Measurements from ENCODE around the gene BBC3. TPM values are rescaled to one million over a fixed set of nuclear protein-coding genes. Genes with fewer than 3 reads are reported as not detected.

The BBC3 gene
- total RNA-seq, 1 donor from 2014 or later = 14.9 TPM

- DNase-seq (ENCODE audit: low spot score in 2 of 2) = peak in 1 of 2 donors; percentile 92
These were observed 10.3 kb upstream of the BBC3 start for GRCh38 chr19:47240996-47241918.

DNA sequence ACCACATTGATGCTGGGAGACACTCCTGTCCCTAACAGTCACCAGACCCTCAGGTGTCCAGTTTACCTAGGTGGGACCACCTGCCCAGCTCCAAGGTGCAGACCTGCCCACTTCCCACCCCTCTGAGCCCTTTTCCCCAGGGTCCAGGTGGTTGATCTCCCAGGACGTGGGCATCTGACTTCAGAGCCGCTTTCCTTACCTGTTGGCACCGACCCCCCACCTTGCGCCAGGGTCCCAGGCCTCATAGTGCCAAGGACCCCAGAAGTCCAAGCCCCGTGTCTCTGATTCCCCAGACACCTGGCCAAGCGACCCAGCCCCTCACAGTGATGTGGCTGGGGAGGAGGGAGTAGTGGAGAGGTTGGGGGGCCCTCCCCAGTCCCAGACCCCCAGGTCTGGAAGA, 9.6 kb upstream of the BBC3 start:
- no peak for DNase-seq (ENCODE audit: low spot score in 2 of 2)
- Histone ChIP-seq H3K9me3 (no peaks in the 10 kb centered on the region), H3K27ac (peak overlapping the region; percentile 10 to 85), H3K36me3 (no peaks in the 10 kb centered on the region), H3K4me1 (peaks cover 27 to 35% of the 10 kb centered on the region in 2 donors), H3K27me3 (no peaks in the 10 kb centered on the region), H3K4me3 (peak overlapping the region in 1 of 2 donors; percentile 45)
- no peak for TF ChIP-seq CTCF (IDR thresholded peaks at IDR 0.05)
- intact Hi-C loops (cut with DNase I) = loop anchor here (5.0 to 10.0 kb wide), 2 partner anchors 388 to 616 kb away; partner anchors contain the start of genes AP2S1 and PTGIR

More at GRCh38 chr19:47240996-47241918, 10.3 kb upstream of the BBC3 start:
- no peaks in the 10 kb centered on the region for H3K27me3 ChIP-seq
- H3K9me3 ChIP-seq = no peaks in the 10 kb centered on the region
- no peaks in the 10 kb centered on the region for H3K36me3 ChIP-seq
- TF ChIP-seq CTCF (IDR thresholded peaks at IDR 0.05) = no peak
- H3K4me3 ChIP-seq = peak overlapping the region in 1 of 2 donors; percentile 45
- peaks cover 27 to 35% of the 10 kb centered on the region in 2 donors for H3K4me1 ChIP-seq
- H3K27ac ChIP-seq = peak overlapping the region; percentile 10 to 85
- intact Hi-C loops (cut with DNase I) = loop anchor here (5.0 to 10.0 kb wide), 2 partner anchors 389 to 616 kb away; partner anchors contain the start of genes AP2S1 and PTGIR

- Histone ChIP-seq H3K27me3 (no peaks in the 10 kb centered on the region), H3K36me3 (no peaks in the 10 kb centered on the region), H3K27ac (peak overlapping the region; percentile 59 to 85), H3K4me3 (peak overlapping the region; percentile 49 to 64), H3K9me3 (no peaks in the 10 kb centered on the region), H3K4me1 (peaks cover 27 to 34% of the 10 kb centered on the region in 2 donors)
- intact Hi-C loops (cut with DNase I) = loop anchor here (1.0 to 10.0 kb wide), 4 partner anchors 8 to 615 kb away; partner anchors contain the start of genes AP2S1, BBC3 and PTGIR
- no peak for TF ChIP-seq CTCF (IDR thresholded peaks at IDR 0.05)
- DNase-seq (ENCODE audit: low spot score in 2 of 2) = peak in 1 of 2 donors; percentile 92
These were observed 8.8 kb upstream of the BBC3 start for GRCh38 chr19:47239610-47240296.

DNA sequence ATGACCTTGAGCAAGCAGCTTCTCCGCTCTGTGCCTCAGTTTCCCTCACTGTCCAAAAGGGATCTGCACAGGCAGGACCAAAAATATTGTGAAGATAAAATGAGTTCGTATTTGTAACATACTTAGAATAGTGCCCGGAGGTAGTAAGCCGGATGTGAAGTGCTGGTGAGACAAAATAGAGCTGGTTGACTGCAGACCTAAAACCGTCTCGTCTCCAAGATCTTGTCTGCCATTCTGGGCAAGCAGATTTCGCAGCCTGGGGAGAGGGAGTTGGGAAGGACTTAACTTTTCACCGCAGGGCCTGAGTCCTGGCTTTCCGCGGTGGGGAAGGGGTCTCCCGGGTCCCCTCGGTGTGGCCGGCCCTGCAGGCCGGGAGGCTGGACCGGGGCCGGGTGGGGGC, 8.2 kb upstream of the BBC3 start:
- no peak for TF ChIP-seq CTCF (IDR thresholded peaks at IDR 0.05)

GRCh38 chr19:47236072-47236675, 5.2 kb upstream of the BBC3 start:
- Histone ChIP-seq H3K27me3 (no peaks in the 10 kb centered on the region), H3K9me3 (no peaks in the 10 kb centered on the region), H3K4me3 (no peak overlapping the region), H3K27ac (no peak overlapping the region), H3K4me1 (peaks cover 18 to 22% of the 10 kb centered on the region in 2 donors), H3K36me3 (no peaks in the 10 kb centered on the region)
- intact Hi-C loops (cut with DNase I) = no loop called here
- no peak for TF ChIP-seq CTCF (IDR thresholded peaks at IDR 0.05)
- DNase-seq (ENCODE audit: low spot score in 2 of 2) = no peak

More for the DNA sequence above, 8.2 kb upstream of the BBC3 start:
- Histone ChIP-seq H3K36me3 (no peaks in the 10 kb centered on the region), H3K27me3 (no peaks in the 10 kb centered on the region), H3K27ac (peak overlapping the region; percentile 59 to 85), H3K9me3 (no peaks in the 10 kb centered on the region), H3K4me3 (peak overlapping the region; percentile 49 to 64), H3K4me1 (peaks cover 23 to 29% of the 10 kb centered on the region in 2 donors)
- intact Hi-C loops (cut with DNase I) = loop anchor here (1.0 to 2.0 kb wide), 2 partner anchors 8 to 308 kb away; partner anchors contain the start of gene BBC3
- no peak for DNase-seq (ENCODE audit: low spot score in 2 of 2)

All from ascending aorta (tissue), 2 donors.